T-helper 2 cell treated with Interferon-gamma antibody and Interleukin-4, amounts not matched to agents 5 μg/mL and 100 μg/mL, for 36 hours (primary cell): ENCODE results near the gene TP53I3.

Experiments
- DNase-seq: peaks from one replicate; pipeline ENCODE4 v3.0.0; 2021; ENCODE audit warnings: low spot score
- H3K27ac Mint-ChIP-seq: one replicate; pipeline ENCODE4 v1.8.0; 2021; ENCODE audit warnings: mild to moderate bottlenecking, mixed read lengths
- H3K27me3 Mint-ChIP-seq: one replicate; pipeline ENCODE4 v1.8.0; 2021; ENCODE audit warnings: low read depth, mixed read lengths
- H3K36me3 Mint-ChIP-seq: one replicate; pipeline ENCODE4 v1.8.0; 2021; ENCODE audit warnings: low read depth, mixed read lengths
- H3K4me1 Mint-ChIP-seq: one replicate; pipeline ENCODE4 v1.8.0; 2021; ENCODE audit warnings: low read depth, mixed read lengths
- H3K4me3 Mint-ChIP-seq: one replicate; pipeline ENCODE4 v1.8.0; 2022; ENCODE audit warnings: mild to moderate bottlenecking, moderate library complexity, mixed read lengths
- H3K9me3 Mint-ChIP-seq: one replicate; pipeline ENCODE4 v1.8.0; 2021; ENCODE audit warnings: mixed read lengths

TP53I3 gene, protein sequence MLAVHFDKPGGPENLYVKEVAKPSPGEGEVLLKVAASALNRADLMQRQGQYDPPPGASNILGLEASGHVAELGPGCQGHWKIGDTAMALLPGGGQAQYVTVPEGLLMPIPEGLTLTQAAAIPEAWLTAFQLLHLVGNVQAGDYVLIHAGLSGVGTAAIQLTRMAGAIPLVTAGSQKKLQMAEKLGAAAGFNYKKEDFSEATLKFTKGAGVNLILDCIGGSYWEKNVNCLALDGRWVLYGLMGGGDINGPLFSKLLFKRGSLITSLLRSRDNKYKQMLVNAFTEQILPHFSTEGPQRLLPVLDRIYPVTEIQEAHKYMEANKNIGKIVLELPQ

DNA sequence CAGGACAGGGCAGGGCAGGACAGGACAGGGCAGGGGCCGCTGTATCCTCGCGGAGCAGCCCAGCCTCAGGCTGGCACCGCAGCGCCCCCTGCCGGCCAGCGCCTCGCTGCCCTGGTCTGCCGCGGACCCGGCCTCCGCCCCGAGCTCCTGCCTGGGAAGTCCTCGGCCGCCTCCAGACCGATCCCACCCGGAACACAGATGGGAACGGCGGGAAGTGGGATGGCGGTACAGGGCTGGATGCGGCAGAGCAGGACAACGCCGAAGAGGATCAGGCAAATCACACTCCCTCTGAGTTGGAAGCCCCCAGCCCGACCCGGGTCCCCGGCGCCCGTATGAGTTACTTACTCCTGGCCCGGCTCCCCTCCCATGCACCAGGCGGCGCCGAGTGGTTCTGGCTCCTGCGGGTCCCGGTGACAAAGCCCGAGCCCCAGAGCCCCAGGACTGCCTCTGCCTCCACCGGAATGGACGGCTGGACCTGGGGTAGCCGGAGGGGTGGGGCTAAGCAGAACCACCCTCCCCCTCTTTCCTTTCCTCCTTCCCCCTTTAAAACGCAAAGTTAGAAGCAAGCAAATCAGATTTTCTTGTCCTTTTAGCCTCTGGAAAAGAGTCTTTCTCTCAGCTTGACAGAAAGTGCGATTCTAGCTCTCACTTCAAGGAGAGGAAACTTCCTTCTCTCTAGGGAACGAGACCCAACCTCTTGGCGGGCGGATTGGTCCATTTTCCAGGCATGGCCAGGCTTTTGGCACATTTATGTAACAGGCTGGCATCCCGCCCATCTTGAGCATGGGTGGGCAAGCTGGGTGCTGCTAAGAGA, at the start of gene TP53I3:
Gene TP53I3, minus strand, starts transcription at position 449 of the 814 bp plus-strand sequence. CDS start 508 bp downstream, outside the sequence.
- H3K9me3 Mint-ChIP-seq = no peaks in the 10 kb centered on the region
- H3K36me3 Mint-ChIP-seq = peaks cover 3% of the 10 kb centered on the region
- peak within 1 kb of the TSS; percentile 81 for H3K27ac Mint-ChIP-seq
- H3K4me3 Mint-ChIP-seq = peak within 1 kb of the TSS; percentile 86
- DNase-seq = peak; percentile 83
- peaks cover 8% of the 10 kb centered on the region for H3K4me1 Mint-ChIP-seq
- no peaks in the 10 kb centered on the region for H3K27me3 Mint-ChIP-seq

DNA sequence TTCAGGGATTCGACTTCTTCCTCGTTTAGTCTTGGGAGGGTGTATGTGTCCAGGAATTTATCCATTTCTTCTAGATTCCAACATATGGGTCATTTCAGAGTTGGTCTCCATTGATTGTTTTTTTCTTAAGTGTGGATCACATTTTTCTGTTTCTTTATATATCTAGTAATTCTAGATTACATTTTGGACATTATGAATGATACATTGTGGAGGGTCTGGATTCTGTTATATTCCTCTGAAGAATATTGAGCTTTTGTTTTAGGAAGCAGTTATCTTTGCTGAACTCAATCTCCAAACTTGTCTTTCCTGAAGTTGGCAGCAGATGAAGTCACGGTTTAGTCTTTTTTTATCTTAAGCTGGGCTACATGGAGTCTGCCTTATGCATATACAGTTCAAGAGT, 47.9 kb upstream of the TP53I3 start:
- Mint-ChIP-seq H3K27ac (no peak overlapping the region), H3K27me3 (peaks cover 9% of the 10 kb centered on the region), H3K9me3 (peaks cover 16% of the 10 kb centered on the region)

DNA sequence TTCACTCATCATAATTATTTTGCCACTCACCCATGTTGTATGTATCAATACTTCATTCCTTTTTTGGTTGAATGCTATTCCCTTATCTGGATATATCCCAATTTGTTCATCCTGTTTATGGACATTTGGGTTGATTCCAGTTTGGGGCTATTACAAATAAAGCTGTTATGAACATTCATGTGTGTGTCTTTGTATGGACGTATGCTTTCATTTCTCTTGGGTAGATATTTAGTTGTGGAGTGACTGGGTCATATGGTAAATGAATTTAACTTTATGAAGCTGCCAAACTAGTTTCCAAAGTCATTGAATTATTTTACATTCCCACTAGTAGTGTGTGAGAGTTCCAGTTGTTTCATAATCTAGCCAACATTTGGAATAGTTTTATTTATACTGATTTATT, 41.3 kb upstream of the TP53I3 start:
- H3K9me3 Mint-ChIP-seq = no peaks in the 10 kb centered on the region
- H3K4me3 Mint-ChIP-seq = no peak overlapping the region
- peaks cover 2% of the 10 kb centered on the region for H3K36me3 Mint-ChIP-seq
- no peak overlapping the region for H3K27ac Mint-ChIP-seq
- DNase-seq = no peak
- H3K27me3 Mint-ChIP-seq = peaks cover 10% of the 10 kb centered on the region
- peaks cover 22% of the 10 kb centered on the region for H3K4me1 Mint-ChIP-seq

More for the DNA sequence above, 47.9 kb upstream of the TP53I3 start:
- no peak for DNase-seq
- Mint-ChIP-seq H3K4me3 (no peak overlapping the region), H3K4me1 (no peaks in the 10 kb centered on the region), H3K36me3 (peaks cover 8% of the 10 kb centered on the region)

DNA sequence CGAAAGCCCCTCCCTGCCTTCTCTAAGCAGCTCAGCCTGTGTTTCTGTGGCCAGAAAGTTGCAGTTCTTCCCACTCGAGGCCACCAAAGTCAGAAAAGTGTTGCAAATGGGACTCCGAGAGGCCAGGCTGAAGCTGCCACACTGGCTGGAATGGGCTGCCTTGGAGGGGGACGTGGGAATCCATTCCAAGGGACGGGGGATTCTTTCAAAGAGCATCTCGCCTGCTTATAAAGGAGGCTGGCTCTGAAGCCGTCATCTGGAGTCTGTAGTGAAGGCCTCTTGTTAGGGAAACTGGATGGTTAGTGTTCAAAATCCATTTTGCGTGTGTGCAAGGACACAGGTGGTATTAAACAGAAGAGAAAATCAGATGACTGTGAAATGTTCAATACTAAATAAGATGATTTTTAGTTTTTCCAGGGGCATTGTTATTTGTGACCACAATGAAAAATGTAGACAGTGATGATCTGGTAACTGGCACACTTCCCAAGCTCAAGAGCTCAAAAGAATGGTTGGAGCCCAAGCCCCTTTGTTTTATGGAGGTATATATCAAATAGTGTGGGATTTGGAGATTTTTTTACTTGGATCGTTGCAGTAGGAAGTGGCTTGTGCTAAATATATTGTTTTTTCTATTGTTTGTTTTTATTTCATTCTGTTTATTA, 39.4 kb upstream of the TP53I3 start:
- Mint-ChIP-seq H3K27ac (peak overlapping the region; percentile 49), H3K4me3 (peak overlapping the region; percentile 79), H3K36me3 (peaks cover 2% of the 10 kb centered on the region), H3K27me3 (peaks cover 10% of the 10 kb centered on the region), H3K9me3 (no peaks in the 10 kb centered on the region), H3K4me1 (peaks cover 22% of the 10 kb centered on the region)
- no peak for DNase-seq

DNA sequence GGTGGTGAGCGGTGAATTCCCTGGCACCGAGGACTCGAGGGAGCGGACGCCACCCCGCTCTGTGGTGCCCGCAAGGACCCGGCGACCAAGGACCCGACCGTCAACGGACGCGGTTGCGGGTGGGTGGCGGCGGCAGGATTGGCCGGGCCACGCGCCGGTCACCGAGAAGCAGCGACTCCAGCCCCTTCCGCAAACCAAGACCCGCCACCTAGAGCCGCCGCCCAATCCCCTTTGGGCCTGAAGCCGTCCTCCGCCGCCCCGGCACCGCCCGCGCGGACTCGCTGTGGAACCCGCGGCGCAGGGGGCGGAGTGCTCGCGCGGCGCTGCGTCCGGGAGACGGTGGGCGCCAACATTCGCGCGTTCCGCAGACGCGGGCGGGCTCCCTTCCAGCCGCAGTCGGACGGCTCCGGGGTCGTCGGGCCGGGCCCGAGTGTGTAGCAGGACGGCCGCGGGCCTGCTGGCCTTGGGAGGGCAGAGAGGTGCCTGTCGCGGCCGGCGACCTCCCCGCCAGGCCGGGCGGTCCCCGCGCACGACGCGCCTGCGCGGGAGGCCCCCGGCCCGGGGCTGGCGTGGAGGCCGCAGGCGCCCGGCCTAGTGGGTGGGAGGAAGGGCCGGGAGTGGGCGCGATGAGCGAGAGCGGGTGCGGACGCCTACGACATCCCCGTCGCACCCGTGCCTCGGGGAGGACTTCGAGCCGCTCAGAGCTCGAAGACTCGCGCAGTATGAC, 38.7 kb upstream of the TP53I3 start, which contains the start of the genes FAM228B and PFN4:
Gene FAM228B, plus strand, starts transcription at position 275 of the 727 bp plus-strand sequence. CDS start 893 bp downstream, outside the sequence.
Gene PFN4, minus strand, starts transcription at position 140 of the 727 bp plus-strand sequence. CDS start 799 bp downstream, outside the sequence.
- Mint-ChIP-seq H3K36me3 (peaks cover 2% of the 10 kb centered on the region), H3K27me3 (peaks cover 10% of the 10 kb centered on the region), H3K9me3 (no peaks in the 10 kb centered on the region), H3K4me1 (peaks cover 22% of the 10 kb centered on the region), H3K4me3 (peak within 1 kb of the TSS; percentile 87), H3K27ac (peak within 1 kb of the TSS; percentile 76)
- peak; percentile 71 for DNase-seq

DNA sequence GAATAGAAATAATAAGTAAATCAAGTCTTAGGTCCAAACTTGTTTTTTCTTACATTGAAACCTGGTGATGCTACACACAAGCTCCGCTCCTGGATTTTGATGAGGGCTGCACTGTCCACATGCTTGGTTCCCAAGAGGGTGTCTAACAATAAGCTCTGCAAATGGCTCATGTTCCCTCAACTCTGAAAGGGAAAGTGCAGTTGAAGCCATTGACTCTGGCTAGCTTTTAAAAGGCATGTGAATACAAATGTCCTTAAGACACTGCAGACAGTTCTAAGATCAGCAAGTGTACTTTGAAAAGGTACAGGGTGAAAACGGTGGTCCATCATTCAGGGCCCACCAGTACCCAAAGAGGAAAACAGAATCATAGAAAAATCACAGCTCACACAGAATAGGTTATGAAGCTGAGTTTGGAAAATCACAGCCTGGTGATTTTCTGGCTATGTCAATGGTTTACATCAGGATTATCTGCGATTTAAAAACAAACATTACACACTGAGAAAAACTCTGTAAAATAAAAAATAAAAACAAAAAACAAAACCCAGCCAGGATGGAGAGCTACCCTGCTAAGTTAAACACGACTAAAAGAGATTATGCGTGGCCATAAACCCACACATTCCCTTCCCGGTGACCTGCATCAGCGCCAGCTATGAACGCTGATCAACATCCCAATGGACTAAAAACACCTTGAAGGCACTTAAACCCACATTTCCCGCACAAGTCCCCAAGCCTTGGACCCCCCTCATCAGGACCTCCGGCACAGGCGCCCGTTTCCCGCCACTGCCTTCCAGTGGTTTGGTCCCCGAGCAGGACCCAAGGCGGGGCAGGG, 37.9 kb upstream of the TP53I3 start:
- H3K4me1 Mint-ChIP-seq = peaks cover 22% of the 10 kb centered on the region
- H3K36me3 Mint-ChIP-seq = no peaks in the 10 kb centered on the region
- DNase-seq = no peak
- peaks cover 6% of the 10 kb centered on the region for H3K27me3 Mint-ChIP-seq
- H3K9me3 Mint-ChIP-seq = no peaks in the 10 kb centered on the region
- peak overlapping the region; percentile 87 for H3K4me3 Mint-ChIP-seq
- peak overlapping the region; percentile 76 for H3K27ac Mint-ChIP-seq

DNA sequence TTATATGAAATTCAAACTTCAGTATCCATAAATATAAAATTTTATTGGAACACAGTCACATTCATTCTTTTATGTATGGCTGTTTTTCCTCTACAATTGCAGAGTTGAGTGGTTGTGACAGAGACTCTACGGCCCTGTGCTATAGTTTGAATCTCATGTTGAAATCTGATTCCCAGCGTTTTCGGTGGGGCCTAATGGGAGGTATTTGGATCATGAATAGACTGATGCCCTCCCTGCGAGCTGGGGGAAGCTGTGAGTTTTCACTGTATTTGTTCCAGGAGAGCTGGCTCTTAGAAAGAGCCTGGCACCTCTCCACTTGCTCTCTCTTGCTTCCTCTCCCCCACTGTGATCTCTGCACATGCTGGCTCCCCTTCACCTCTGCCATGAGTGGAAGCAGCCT, 36.8 kb upstream of the TP53I3 start:
- H3K4me3 Mint-ChIP-seq = no peak overlapping the region
- no peak overlapping the region for H3K27ac Mint-ChIP-seq
- DNase-seq = no peak
- H3K36me3 Mint-ChIP-seq = no peaks in the 10 kb centered on the region
- peaks cover 22% of the 10 kb centered on the region for H3K4me1 Mint-ChIP-seq
- H3K9me3 Mint-ChIP-seq = no peaks in the 10 kb centered on the region
- peaks cover 6% of the 10 kb centered on the region for H3K27me3 Mint-ChIP-seq

DNA sequence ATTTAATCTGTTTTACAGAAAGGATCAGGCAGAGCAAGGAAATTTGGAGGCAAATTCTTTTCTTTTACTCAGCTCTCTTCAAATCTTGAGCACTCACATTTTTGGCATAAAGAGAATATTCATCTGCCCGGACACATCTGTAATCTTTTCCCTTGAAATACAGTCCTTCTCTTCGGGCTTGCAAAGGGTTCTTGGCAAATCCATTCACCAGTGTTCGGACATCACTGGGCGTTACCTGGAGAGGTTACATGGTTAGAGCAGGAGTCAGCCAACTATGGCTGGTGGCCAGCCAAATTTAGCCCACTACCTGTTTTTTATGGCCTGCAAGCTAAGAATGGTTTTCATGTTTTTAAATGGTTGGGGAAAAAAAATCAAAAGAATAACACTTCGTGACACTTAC, 36.4 kb upstream of the TP53I3 start:
- Mint-ChIP-seq H3K27ac (no peak overlapping the region), H3K4me3 (no peak overlapping the region), H3K27me3 (peaks cover 6% of the 10 kb centered on the region), H3K4me1 (peaks cover 18% of the 10 kb centered on the region), H3K9me3 (no peaks in the 10 kb centered on the region), H3K36me3 (no peaks in the 10 kb centered on the region)
- no peak for DNase-seq

DNA sequence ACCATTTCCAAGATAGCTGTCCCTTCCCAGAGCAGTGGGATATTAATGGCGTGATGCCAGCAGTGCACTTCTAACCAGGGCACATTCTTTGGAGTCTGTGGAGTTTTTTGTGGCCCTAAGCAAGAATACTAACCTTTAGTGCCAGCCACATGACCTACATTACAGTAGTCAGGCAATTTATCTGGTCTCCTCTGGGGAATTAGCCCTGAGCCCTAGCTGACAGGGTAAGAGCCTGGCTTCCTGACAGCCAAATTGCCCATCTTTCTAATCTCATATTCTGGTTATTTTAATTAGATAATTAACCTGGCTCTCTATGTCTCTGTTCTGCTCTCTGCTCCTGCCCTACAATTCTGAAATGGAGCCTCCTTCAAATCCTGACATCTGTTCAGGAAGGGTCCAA, 33.3 kb upstream of the TP53I3 start:
- Mint-ChIP-seq H3K9me3 (no peaks in the 10 kb centered on the region), H3K36me3 (no peaks in the 10 kb centered on the region), H3K27ac (no peak overlapping the region), H3K27me3 (peaks cover 6% of the 10 kb centered on the region), H3K4me1 (peaks cover 7% of the 10 kb centered on the region), H3K4me3 (no peak overlapping the region)
- DNase-seq = no peak

DNA sequence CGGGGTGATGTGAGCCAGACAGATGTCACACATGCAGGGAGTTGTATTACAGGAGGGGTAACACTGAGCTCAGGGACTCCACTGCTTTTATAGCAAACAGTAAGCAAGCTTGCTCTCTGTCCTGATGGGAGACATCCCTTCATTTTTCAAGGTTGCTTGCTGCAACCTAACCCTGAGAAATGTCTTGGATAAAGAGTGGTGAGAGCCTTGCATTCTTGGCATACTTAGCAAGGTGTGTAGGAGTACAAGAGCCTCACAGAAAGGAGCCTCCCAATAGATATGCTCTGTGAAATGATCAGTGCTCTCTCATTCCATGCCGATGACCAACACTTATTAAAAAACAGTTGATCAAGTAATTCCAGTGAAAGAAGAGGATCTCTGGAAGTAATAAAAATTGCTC, 30.4 kb upstream of the TP53I3 start:
- no peak for DNase-seq
- H3K4me1 Mint-ChIP-seq = no peaks in the 10 kb centered on the region
- H3K27me3 Mint-ChIP-seq = no peaks in the 10 kb centered on the region
- no peak overlapping the region for H3K27ac Mint-ChIP-seq
- no peak overlapping the region for H3K4me3 Mint-ChIP-seq
- H3K36me3 Mint-ChIP-seq = no peaks in the 10 kb centered on the region
- no peaks in the 10 kb centered on the region for H3K9me3 Mint-ChIP-seq

DNA sequence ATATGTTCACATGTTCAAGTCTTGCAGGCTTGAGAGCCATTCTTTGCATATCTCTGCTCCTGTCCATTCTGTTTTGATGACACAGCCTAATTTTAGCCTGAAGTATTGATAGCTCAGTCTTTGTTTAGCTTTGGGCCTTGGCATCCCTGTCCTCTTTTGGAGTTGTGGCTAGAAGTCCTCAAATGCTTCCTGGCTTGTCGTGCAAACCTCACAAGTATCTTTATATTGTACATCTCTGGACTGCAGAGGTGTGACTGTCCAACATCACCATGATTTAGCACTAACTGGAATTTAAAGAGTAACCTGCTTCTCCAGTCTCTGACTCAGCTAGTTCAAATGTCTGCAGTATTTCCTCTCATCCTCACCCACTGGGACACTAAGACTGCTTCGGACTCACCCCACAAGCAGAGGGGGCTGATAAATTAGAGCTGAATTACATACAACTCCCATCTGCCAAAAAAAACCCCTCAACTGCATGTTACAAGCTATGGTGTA, 26.8 kb upstream of the TP53I3 start:
- Mint-ChIP-seq H3K36me3 (no peaks in the 10 kb centered on the region), H3K27ac (no peak overlapping the region), H3K4me3 (no peak overlapping the region), H3K27me3 (no peaks in the 10 kb centered on the region), H3K4me1 (no peaks in the 10 kb centered on the region), H3K9me3 (peaks cover 19% of the 10 kb centered on the region)
- no peak for DNase-seq

DNA sequence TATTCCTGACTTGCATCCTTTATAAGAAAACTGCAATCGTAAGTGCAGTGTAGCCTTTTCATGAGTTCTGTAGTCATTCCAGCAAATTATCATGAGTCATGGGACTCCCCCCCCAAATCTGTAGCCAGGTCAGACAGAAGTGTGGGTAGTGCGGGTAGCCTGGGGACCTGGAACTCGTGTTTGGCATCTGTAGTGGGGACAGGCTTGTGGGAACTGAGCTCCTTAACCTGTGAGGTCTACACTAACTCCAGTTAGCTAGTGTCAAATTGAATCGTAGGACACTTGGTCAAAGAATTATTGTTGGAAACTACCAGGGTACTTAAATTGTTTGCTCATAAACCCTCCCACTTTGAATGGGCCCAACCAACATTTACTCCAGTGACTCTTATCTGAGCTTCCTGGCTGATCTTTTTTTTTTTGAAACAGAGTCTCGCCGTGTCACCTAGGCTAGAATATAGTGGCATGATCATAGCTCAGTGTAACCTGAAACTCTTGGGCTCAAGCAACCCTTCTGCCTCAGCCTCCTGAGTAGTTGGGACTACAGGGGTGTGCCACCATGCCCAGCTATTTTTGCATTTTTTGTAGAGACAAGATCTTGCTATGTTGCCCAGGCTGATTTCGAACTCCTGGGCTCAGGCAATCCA, 26.1 kb upstream of the TP53I3 start:
- no peaks in the 10 kb centered on the region for H3K36me3 Mint-ChIP-seq
- peaks cover 22% of the 10 kb centered on the region for H3K9me3 Mint-ChIP-seq
- H3K4me1 Mint-ChIP-seq = no peaks in the 10 kb centered on the region
- no peaks in the 10 kb centered on the region for H3K27me3 Mint-ChIP-seq
- no peak overlapping the region for H3K4me3 Mint-ChIP-seq
- H3K27ac Mint-ChIP-seq = no peak overlapping the region
- DNase-seq = no peak
